BE2C (cell line): ENCODE data around the gene SDF2L1.
A peak's percentile ranks its signal among the peaks of the same experiment; 100 is the strongest.

Experiments used
- DNase-seq: peaks from one replicate; pipeline ENCODE4 v3.0.0-alpha.2; 2020
- H3K27me3 ChIP-seq: fragments of 250-450 bp; sonication (Bioruptor Pico); 2 replicates; pipeline ENCODE4 v1.5.1; 2020; ENCODE audit warnings: mild to moderate bottlenecking
- H3K36me3 ChIP-seq: fragments of 250-450 bp; sonication (Bioruptor Pico); 2 replicates; pipeline ENCODE4 v1.5.1; 2020; ENCODE audit warnings: mild to moderate bottlenecking
- H3K4me1 ChIP-seq: fragments of 250-450 bp; sonication (Bioruptor Pico); 2 replicates; pipeline ENCODE4 v1.5.1; 2020
- H3K4me3 ChIP-seq: 2 replicates; pipeline ENCODE4 v1.5.1; 2011; ENCODE audit warnings: low read depth, low read length
- H3K9me3 ChIP-seq: fragments of 250-450 bp; sonication (Bioruptor Pico); 2 replicates; pipeline ENCODE4 v1.5.1; 2020
- TF ChIP-seq, protein P1 (sequence below): IDR thresholded peaks from 2 replicates; pipeline ENCODE4 v1.5.1; 2012; ENCODE audit warnings: mild to moderate bottlenecking, low read depth, low read length

SDF2L1 gene

DNA sequence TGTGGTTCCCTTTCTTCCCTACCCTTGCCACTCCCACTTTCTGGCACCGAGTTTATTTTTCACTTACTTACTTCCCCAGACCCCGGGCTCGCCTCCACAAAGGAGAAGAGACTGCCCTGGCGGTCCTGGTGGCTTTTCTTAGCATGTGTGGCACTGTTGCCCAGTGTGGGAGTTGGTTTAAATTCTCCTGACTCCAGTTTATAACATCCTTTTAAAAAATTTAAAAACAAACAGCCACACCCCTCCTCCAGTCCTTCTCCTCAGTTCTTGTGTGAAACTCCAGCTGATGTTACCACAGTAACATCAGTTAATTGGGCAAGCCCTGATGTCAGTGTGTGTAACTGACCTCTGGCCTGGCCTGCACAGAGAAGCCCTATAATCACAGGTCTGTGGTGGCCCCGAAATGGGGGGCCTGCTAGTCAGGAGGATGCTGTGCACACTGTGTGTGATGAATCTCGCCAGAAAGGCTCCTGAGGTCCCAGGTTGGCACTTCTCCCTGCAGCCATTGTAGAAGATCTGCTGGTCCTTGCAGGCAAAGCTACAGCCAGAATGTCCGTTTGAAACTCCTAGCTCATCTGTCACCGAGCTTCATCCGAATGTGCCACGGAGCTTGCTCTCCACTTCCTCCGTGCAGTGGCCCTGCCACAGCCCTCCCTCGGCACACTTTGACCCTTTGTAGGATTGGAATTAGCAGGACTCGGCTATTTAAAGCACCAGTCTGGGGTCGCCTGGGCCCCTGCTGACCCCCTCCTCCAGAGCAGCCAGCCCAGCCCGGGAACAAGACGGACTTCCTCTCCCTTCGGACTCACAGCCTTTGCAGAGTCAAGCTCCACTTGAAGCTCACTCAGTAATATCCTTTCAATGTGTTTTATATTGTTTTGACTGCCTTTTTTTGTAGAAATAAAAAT lies 19.8 kb upstream of the SDF2L1 start:
- no peak overlapping the region for H3K4me3 ChIP-seq
- no peaks in the 10 kb centered on the region for H3K4me1 ChIP-seq
- no peak for DNase-seq
- H3K27me3 ChIP-seq, result no peaks in the 10 kb centered on the region
- TF ChIP-seq, protein P1, sequence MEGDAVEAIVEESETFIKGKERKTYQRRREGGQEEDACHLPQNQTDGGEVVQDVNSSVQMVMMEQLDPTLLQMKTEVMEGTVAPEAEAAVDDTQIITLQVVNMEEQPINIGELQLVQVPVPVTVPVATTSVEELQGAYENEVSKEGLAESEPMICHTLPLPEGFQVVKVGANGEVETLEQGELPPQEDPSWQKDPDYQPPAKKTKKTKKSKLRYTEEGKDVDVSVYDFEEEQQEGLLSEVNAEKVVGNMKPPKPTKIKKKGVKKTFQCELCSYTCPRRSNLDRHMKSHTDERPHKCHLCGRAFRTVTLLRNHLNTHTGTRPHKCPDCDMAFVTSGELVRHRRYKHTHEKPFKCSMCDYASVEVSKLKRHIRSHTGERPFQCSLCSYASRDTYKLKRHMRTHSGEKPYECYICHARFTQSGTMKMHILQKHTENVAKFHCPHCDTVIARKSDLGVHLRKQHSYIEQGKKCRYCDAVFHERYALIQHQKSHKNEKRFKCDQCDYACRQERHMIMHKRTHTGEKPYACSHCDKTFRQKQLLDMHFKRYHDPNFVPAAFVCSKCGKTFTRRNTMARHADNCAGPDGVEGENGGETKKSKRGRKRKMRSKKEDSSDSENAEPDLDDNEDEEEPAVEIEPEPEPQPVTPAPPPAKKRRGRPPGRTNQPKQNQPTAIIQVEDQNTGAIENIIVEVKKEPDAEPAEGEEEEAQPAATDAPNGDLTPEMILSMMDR, result no peak
- H3K9me3 ChIP-seq, result no peaks in the 10 kb centered on the region
- peaks cover 45% of the 10 kb centered on the region for H3K36me3 ChIP-seq

DNA sequence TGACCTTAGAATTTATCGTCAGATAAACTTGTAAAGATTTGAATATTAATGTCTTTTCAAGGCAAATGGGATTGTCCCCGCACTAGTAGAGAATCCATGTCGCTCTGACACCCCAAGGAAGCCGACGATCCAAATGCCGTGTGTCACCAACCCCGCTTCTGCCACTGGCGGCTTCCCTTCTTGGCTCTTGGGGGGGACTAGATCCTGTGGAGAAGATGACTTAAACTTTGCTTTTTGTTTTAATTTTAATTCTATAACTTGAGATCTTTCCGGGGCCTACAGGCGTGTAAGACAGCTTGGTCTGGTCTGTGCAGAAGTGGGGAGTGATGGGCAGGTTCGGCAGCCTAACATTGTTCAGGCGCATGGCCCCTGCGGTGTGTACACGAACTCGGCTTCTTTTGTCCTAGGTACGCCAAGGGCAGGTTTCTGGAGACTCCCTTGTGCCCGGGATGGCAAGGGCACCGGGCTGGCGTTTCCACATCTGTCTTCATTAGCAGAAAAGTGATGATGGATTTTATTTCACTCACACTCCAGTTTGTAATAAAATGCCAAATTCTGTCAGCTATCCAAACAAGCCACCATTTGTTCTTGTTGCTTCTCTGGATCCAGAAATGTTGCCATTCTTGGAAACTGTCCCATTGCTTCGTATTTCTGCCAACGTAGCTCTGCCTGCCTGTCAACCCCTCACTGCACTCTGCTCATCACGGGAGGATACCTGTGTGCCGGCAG lies 19.0 kb upstream of the SDF2L1 start:
- Histone ChIP-seq H3K36me3 (peaks cover 52% of the 10 kb centered on the region), H3K27me3 (no peaks in the 10 kb centered on the region), H3K9me3 (no peaks in the 10 kb centered on the region), H3K4me1 (no peaks in the 10 kb centered on the region), H3K4me3 (no peak overlapping the region)
- DNase-seq, result no peak
- TF ChIP-seq, protein P1, result no peak

DNA sequence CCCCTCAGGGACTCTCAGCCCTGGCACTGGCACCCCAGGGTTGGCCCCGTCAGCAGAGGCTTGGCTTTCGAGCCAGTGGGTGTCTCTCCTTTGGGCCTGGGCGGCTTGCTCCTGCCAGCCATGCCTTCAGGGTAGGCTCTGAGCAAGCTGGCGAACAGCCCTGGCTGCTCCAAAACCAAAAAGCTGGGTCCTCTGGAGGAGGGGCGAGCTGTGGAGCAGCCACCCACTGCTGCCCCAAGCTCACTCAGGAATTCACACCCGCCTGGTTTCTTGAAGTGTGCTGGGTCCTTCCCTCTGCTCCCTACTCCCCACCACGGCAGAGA lies 18.5 kb upstream of the SDF2L1 start:
- H3K9me3 ChIP-seq, result no peaks in the 10 kb centered on the region
- no peaks in the 10 kb centered on the region for H3K27me3 ChIP-seq
- no peak overlapping the region for H3K4me3 ChIP-seq
- TF ChIP-seq, protein P1, result no peak
- H3K36me3 ChIP-seq, result peaks cover 57% of the 10 kb centered on the region
- no peaks in the 10 kb centered on the region for H3K4me1 ChIP-seq
- DNase-seq, result no peak

DNA sequence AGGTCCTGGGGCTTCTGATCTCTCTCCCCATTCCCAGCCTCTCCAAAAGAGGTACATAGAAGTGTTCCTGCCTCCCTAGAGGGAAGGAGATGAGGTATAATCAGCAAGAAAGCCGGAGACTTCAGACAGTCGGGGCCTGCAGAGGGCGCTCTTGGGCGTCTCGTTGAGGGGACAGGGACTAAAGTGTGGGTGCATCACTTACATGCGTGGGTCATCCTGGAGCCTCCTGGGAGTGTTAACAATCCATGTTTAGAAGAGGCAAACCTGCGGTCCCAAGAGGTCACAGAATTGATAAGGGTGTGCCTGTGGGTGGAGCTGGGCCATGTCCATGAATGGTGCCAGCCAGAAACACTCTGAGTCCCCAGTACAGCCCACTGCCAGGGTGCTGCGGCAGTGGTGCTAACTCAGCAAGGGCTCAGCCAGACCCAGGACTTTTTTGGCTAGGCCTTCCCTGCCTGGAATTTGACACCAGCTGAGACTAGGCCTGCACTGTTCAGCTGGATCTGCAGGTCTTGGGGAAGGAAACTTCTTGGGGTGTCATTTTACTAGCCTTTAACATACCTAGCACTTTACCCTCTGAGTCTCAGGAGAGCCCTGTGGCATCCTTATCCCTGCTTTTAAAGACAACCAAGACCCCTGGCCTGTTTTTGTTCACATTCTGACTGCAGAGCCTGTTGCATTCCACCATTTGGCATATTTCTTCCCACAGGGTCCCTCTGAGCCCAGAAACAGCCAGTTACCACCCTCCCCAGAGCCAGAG lies 17.8 kb upstream of the SDF2L1 start:
- no peaks in the 10 kb centered on the region for H3K27me3 ChIP-seq
- H3K4me1 ChIP-seq, result no peaks in the 10 kb centered on the region
- H3K9me3 ChIP-seq, result no peaks in the 10 kb centered on the region
- H3K36me3 ChIP-seq, result peaks cover 53% of the 10 kb centered on the region
- no peak overlapping the region for H3K4me3 ChIP-seq
- peak; percentile 64 for DNase-seq
- TF ChIP-seq, protein P1, result peak; percentile 62

DNA sequence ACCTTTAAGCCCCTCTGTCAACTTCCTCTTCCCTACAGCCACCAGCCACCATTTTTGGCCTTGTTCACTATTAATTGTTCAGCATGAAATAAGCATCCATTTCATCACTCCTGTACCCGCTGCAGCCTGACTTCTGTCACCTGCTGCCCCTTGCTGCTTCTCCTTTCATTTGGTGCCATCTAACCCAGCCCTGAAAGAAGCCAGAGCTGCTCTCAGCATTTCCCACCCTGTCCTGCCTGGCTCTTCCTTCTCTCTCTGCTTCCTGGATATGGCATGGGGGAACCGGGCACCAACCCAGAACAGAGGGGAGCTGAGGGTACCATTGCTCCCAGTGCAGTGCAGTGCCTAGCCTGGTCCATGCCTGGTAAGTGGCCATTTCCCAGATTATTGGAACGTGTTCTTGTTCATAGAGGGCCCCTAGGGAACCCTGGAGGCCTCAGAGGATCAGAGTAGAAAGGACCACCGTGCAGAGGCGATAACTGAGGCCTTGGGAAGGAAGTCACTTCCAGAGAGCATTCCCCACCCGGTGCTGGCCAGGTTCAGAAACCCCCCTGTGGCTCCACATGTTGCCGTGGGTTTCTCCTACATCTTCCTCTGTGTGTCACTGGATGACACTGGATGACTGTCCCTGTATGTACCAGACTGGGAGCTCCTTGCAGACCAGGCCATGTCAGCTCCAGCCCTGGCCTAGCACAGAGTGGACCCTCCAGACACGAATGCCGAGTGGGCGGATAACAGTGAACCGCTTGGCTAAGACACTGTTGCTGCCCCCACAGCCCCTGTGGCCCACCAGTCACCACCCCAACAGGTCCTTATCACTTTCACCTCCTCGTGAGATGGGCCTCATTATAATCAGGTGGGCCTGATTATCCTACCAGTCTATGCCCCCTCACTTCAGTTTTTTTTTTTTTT lies 17.0 kb upstream of the SDF2L1 start:
- Histone ChIP-seq H3K4me3 (no peak overlapping the region), H3K4me1 (no peaks in the 10 kb centered on the region), H3K9me3 (no peaks in the 10 kb centered on the region), H3K36me3 (peaks cover 50% of the 10 kb centered on the region), H3K27me3 (no peaks in the 10 kb centered on the region)
- TF ChIP-seq, protein P1, result no peak
- no peak for DNase-seq
